PC-3 (cell line): ENCODE measurements around the gene SLITRK3. TPM values are rescaled to one million over a fixed set of nuclear protein-coding genes. Genes with fewer than 3 reads are reported as not detected.
"Not testable (repeated sequence)": the region's sequence is repeated elsewhere in the genome, so short reads cannot be mapped to it uniquely, and the experiment has no call there.

ENCODE experiments used
- ATAC-seq: fragments of 200-7000 bp; cut with Tn5 transposase; 2 replicates; pipeline ENCODE4 v1.9.1; 2020; ENCODE audit warnings: mild to moderate bottlenecking, moderate library complexity
- BruUV-seq: library from RNA; stranded (reverse); fragments of 400-500 nt; replicated peaks from 2 replicates; lab custom pipeline; 2021; lab: Mats Ljungman, UMichigan
- CTCF ChIA-PET: fragments of 300-600 bp; sonication (Branson Sonifier 250); formaldehyde crosslinking; loops from one replicate; lab custom pipeline; 2022; ENCODE audit warnings: antibody characterized with exemption; lab: Charles Lee
- POLR2A ChIA-PET: fragments of 300-600 bp; sonication (Branson Sonifier 250); formaldehyde crosslinking; loops from one replicate; lab custom pipeline; 2022; ENCODE audit warnings: antibody characterized with exemption; ENCODE audit not compliant: unreplicated experiment; lab: Charles Lee
- DNase-seq: peaks from one replicate; pipeline ENCODE4 v3.0.0-alpha.2; 2015
- H2AFZ ChIP-seq: fragments of 300-600 bp; sonication (generic); 2 replicates; pipeline ENCODE4 v1.6.0; 2016; ENCODE audit warnings: antibody characterized with exemption, low read length
- H3F3A ChIP-seq: fragments of 300-600 bp; sonication (generic); one replicate; pipeline ENCODE4 v1.6.0; 2017; ENCODE audit warnings: antibody characterized with exemption, low read length, control low read depth, mild to moderate bottlenecking; ENCODE audit not compliant: unreplicated experiment
- H3K27ac ChIP-seq: fragments of 300-600 bp; sonication (generic); 2 replicates; pipeline ENCODE4 v1.5.1; 2016; ENCODE audit warnings: mild to moderate bottlenecking, low read length
- H3K27me3 ChIP-seq: fragments of 300-600 bp; sonication (generic); 2 replicates; pipeline ENCODE4 v1.6.1; 2016; ENCODE audit warnings: low read length, mixed read lengths
- H3K36me3 ChIP-seq: fragments of 300-600 bp; sonication (generic); 2 replicates; pipeline ENCODE4 v1.6.1; 2016; ENCODE audit warnings: low read depth, mixed run types, low read length, mixed read lengths
- H3K4me1 ChIP-seq: fragments of 300-600 bp; sonication (generic); 2 replicates; pipeline ENCODE4 v1.5.1; 2016; ENCODE audit warnings: low read length; ENCODE audit not compliant: insufficient read depth
- H3K4me2 ChIP-seq: fragments of 300-600 bp; sonication (generic); 2 replicates; pipeline ENCODE4 v1.6.0; 2016; ENCODE audit warnings: low read length
- H3K4me3 ChIP-seq: fragments of 300-600 bp; sonication (generic); 2 replicates; pipeline ENCODE4 v1.5.1; 2016; ENCODE audit warnings: mild to moderate bottlenecking, low read length, mixed read lengths
- H3K79me2 ChIP-seq: fragments of 300-600 bp; sonication (generic); 2 replicates; pipeline ENCODE4 v1.6.1; 2017; ENCODE audit warnings: low read length, mixed read lengths
- H3K9ac ChIP-seq: fragments of 300-600 bp; sonication (generic); 2 replicates; pipeline ENCODE4 v1.6.0; 2016; ENCODE audit warnings: mild to moderate bottlenecking, low read length
- H3K9me2 ChIP-seq: fragments of 300-600 bp; sonication (generic); replicated peaks from 2 replicates; pipeline ENCODE4 v1.6.1; 2016; ENCODE audit warnings: mixed run types, low read length, mixed read lengths
- H3K9me3 ChIP-seq: fragments of 300-600 bp; sonication (generic); 2 replicates; pipeline ENCODE4 v1.6.1; 2016; ENCODE audit warnings: low read length, mixed read lengths
- H4K20me1 ChIP-seq: fragments of 300-600 bp; sonication (generic); 2 replicates; pipeline ENCODE4 v1.6.1; 2016; ENCODE audit warnings: low read length, mixed read lengths
- CTCF ChIP-seq: fragments of 300-600 bp; sonication (generic); conservative IDR thresholded peaks from 2 replicates; pipeline ENCODE4 v1.5.1; 2017; ENCODE audit warnings: antibody characterized with exemption, low read depth, mild to moderate bottlenecking, low read length
- EZH2 ChIP-seq: fragments of 300-600 bp; sonication (generic); IDR thresholded peaks from one replicate; pipeline ENCODE4 v1.6.1; 2017; ENCODE audit warnings: antibody characterized with exemption, mild to moderate bottlenecking, low read length; ENCODE audit not compliant: unreplicated experiment
- EZH2phosphoT487 ChIP-seq: fragments of 300-600 bp; sonication (generic); IDR thresholded peaks from 2 replicates; pipeline ENCODE4 v1.6.1; 2018; ENCODE audit warnings: mild to moderate bottlenecking, antibody characterized with exemption, low read length, borderline replicate concordance
- intact Hi-C: fragments of 100-400 bp; cut with micrococcal nuclease; formaldehyde crosslinking; loops from 2 replicates; pipeline ENCODE4 v1.9.0; 2023
- total RNA-seq: library from RNA; depleted of rRNA; stranded (reverse); fragments of >200 nt; gene quantifications from 2 replicates; pipeline ENCODE4 v1.2.3, GENCODE V29; 2014; rRNA removed

Gene SLITRK3
- total RNA-seq, 1 experiment from 2014 or later: not detected

GRCh38 chr3:165148876-165149441, 47.2 kb downstream of the SLITRK3 start:
- no peaks in the 10 kb centered on the region for H3F3A ChIP-seq
- CTCF ChIA-PET: no interaction called here
- intact Hi-C loops: no loop called here

GRCh38 chr3:165144271-165144670, 51.9 kb downstream of the SLITRK3 start:
- no peak overlapping the region for H3K4me3 ChIP-seq

More at GRCh38 chr3:165148876-165149441, 47.2 kb downstream of the SLITRK3 start:
- DNase-seq (no peak), ATAC-seq (no peak)
- Histone ChIP-seq H3K9ac (no peak overlapping the region), H3K4me1 (no peaks in the 10 kb centered on the region), H3K36me3 (no peaks in the 10 kb centered on the region), H3K9me3 (no peaks in the 10 kb centered on the region), H3K4me2 (no peak overlapping the region), H3K9me2 (no peaks in the 10 kb centered on the region), H4K20me1 (no peaks in the 10 kb centered on the region), H3K4me3 (no peak overlapping the region), H3K79me2 (no peaks in the 10 kb centered on the region), H3K27me3 (no peaks in the 10 kb centered on the region), H2AFZ (no peak overlapping the region), H3K27ac (no peak overlapping the region)
- TF ChIP-seq EZH2phosphoT487: no peak
- no peak for TF ChIP-seq EZH2
- no peak for TF ChIP-seq CTCF
- no TSS peak for BruUV-seq
- POLR2A ChIA-PET: no interaction called here

GRCh38 chr3:165139918-165140317, 56.3 kb downstream of the SLITRK3 start:
- ATAC-seq, CTCF ChIA-PET, H3K9me3 ChIP-seq, BruUV-seq, POLR2A ChIA-PET, DNase-seq, H3K4me1 ChIP-seq, H3K4me2 ChIP-seq, H3K9me2 ChIP-seq, intact Hi-C loops, H3K27ac ChIP-seq, H3K9ac ChIP-seq, H3K36me3 ChIP-seq, H2AFZ ChIP-seq, H4K20me1 ChIP-seq, H3K27me3 ChIP-seq, H3K4me3 ChIP-seq, H3K79me2 ChIP-seq, H3F3A ChIP-seq: not testable (repeated sequence)

More at GRCh38 chr3:165144271-165144670, 51.9 kb downstream of the SLITRK3 start:
- Histone ChIP-seq H3K9me3 (no peaks in the 10 kb centered on the region), H3K9me2 (no peaks in the 10 kb centered on the region), H4K20me1 (no peaks in the 10 kb centered on the region), H3F3A (no peaks in the 10 kb centered on the region), H3K79me2 (no peaks in the 10 kb centered on the region), H3K36me3 (no peaks in the 10 kb centered on the region), H3K9ac (no peak overlapping the region), H3K27ac (no peak overlapping the region), H3K4me1 (no peaks in the 10 kb centered on the region), H3K27me3 (no peaks in the 10 kb centered on the region), H2AFZ (no peak overlapping the region), H3K4me2 (no peak overlapping the region)
- CTCF ChIA-PET: no interaction called here
- POLR2A ChIA-PET: no interaction called here
- ATAC-seq (no peak), DNase-seq (no peak)
- no TSS peak for BruUV-seq
- intact Hi-C loops: no loop called here
- TF ChIP-seq EZH2phosphoT487: no peak
- no peak for TF ChIP-seq EZH2
- TF ChIP-seq CTCF: no peak

Other genes with a start within 250 kb of the SLITRK3 start
- not detected in 2 replicates for gene SI, start 117.9 kb downstream of the SLITRK3 start, total RNA-seq